ENCODE data around the gene MSH3.

- TF ChIP-seq EP300 (IDR thresholded peaks at IDR 0.05; ENCODE audit: borderline replicate concordance in 1 of 2, low read depth in 1 of 2, low read length in 1 of 2) (no peak), POLR2AphosphoS5 (IDR thresholded peaks at IDR 0.05; ENCODE audit: low read depth, low read length) (no peak), RAD21 (IDR thresholded peaks at IDR 0.05; ENCODE audit: low read length) (no peak), RFX5 (IDR thresholded peaks at IDR 0.05; ENCODE audit: low read length) (no peak), MAX (IDR thresholded peaks at IDR 0.05; ENCODE audit: low read depth) (no peak), REST (IDR thresholded peaks at IDR 0.05; ENCODE audit: low read depth, low read length) (no peak)
- TF ChIP-seq, protein P1, sequence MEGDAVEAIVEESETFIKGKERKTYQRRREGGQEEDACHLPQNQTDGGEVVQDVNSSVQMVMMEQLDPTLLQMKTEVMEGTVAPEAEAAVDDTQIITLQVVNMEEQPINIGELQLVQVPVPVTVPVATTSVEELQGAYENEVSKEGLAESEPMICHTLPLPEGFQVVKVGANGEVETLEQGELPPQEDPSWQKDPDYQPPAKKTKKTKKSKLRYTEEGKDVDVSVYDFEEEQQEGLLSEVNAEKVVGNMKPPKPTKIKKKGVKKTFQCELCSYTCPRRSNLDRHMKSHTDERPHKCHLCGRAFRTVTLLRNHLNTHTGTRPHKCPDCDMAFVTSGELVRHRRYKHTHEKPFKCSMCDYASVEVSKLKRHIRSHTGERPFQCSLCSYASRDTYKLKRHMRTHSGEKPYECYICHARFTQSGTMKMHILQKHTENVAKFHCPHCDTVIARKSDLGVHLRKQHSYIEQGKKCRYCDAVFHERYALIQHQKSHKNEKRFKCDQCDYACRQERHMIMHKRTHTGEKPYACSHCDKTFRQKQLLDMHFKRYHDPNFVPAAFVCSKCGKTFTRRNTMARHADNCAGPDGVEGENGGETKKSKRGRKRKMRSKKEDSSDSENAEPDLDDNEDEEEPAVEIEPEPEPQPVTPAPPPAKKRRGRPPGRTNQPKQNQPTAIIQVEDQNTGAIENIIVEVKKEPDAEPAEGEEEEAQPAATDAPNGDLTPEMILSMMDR (IDR thresholded peaks at IDR 0.05): no peak
- TF ChIP-seq, protein P2, sequence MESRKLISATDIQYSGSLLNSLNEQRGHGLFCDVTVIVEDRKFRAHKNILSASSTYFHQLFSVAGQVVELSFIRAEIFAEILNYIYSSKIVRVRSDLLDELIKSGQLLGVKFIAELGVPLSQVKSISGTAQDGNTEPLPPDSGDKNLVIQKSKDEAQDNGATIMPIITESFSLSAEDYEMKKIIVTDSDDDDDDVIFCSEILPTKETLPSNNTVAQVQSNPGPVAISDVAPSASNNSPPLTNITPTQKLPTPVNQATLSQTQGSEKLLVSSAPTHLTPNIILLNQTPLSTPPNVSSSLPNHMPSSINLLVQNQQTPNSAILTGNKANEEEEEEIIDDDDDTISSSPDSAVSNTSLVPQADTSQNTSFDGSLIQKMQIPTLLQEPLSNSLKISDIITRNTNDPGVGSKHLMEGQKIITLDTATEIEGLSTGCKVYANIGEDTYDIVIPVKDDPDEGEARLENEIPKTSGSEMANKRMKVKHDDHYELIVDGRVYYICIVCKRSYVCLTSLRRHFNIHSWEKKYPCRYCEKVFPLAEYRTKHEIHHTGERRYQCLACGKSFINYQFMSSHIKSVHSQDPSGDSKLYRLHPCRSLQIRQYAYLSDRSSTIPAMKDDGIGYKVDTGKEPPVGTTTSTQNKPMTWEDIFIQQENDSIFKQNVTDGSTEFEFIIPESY (IDR thresholded peaks at IDR 0.05; ENCODE audit: borderline replicate concordance, low read depth): no peak
These were observed 45.7 kb upstream of the MSH3 start for GRCh38 chr5:80608731-80609130.
